ENCODE data around the gene SYT7. TPM values are rescaled to one million over a fixed set of nuclear protein-coding genes. Genes with fewer than 3 reads are reported as not detected.

Gene SYT7
- total and polyA plus RNA-seq, 2 of the 8 experiments (the other 6 are each of a cell fraction or from before 2014, with no cell fraction given), result 9.6 to 10.5 TPM

- Histone ChIP-seq H3K23ac (ENCODE audit: insufficient read length) (no peak overlapping the region), H2BK12ac (ENCODE audit: low read depth, low read length) (peak overlapping the region; percentile 68; the same call in 1 of the 2 replicates), H3K4me1 (replicated peaks in 1 of 4; ENCODE audit: control insufficient read depth in 3 of 4, insufficient read depth in 4 of 4, low read length in 3 of 4) (peaks cover 0 to 19% (median 10%) of the 10 kb centered on the region in 4 experiments; a peak in 5 of 7 replicates), H2BK5ac (ENCODE audit: low read depth, low read length) (peak overlapping the region; percentile 52; the same call in 1 of the 2 replicates), H3K79me1 (ENCODE audit: low read depth, low read length) (no peaks in the 10 kb centered on the region), H3K4me3 (ENCODE audit: extremely low read depth in 1 of 4, insufficient read depth in 2 of 4, low read depth in 3 of 4, low read length in 4 of 4) (no peak overlapping the region), H3K23me2 (ENCODE audit: low read depth, low read length) (no peaks in the 10 kb centered on the region), H4K5ac (ENCODE audit: insufficient read length, low read depth, low read length) (no peak overlapping the region), H3K79me2 (ENCODE audit: control insufficient read depth in 1 of 2, insufficient read depth in 2 of 2, low read length in 2 of 2) (no peaks in the 10 kb centered on the region), H3K9me3 (ENCODE audit: insufficient read depth in 2 of 2, low read depth in 1 of 2, low read length in 1 of 2) (no peaks in the 10 kb centered on the region), H3K56ac (replicated peaks; ENCODE audit: insufficient read length, low read depth, low read length) (no peak overlapping the region), H4K20me1 (replicated peaks in 1 of 2; ENCODE audit: control insufficient read depth in 1 of 2, insufficient read depth in 2 of 2, low read length in 2 of 2) (no peaks in the 10 kb centered on the region), H3K4ac (replicated peaks; ENCODE audit: insufficient read length, low read depth, low read length) (no peak overlapping the region), H3K36me3 (ENCODE audit: control insufficient read depth in 2 of 4, insufficient read depth in 4 of 4, low read length in 3 of 4) (no peaks in the 10 kb centered on the region), H3K14ac (ENCODE audit: insufficient read length) (no peak overlapping the region), H2AK5ac (ENCODE audit: low read depth, low read length) (no peak overlapping the region), H3K27me3 (replicated peaks in 1 of 4; ENCODE audit: control insufficient read depth in 3 of 4, extremely low read depth in 1 of 4, insufficient read depth in 3 of 4, low read length in 3 of 4) (no peaks in the 10 kb centered on the region), H3K9ac (replicated peaks in 1 of 4; ENCODE audit: extremely low read depth in 1 of 4, low read depth in 3 of 4, low read length in 3 of 4) (no peak overlapping the region; a peak in 1 of 7 replicates), H2AFZ (ENCODE audit: low read length) (no peak overlapping the region), H4K91ac (replicated peaks; ENCODE audit: insufficient read length, low read length) (peak overlapping the region; percentile 36), H2BK15ac (ENCODE audit: low read length) (0 out of 2 replicates have a peak overlapping the region, but pooled peaks have one; percentile 12), H2BK120ac (replicated peaks; ENCODE audit: low read depth, low read length) (no peak overlapping the region), H3K18ac (ENCODE audit: extremely low read depth, low read length) (no peak overlapping the region; the same call in none of the 2 replicates), H3K27ac (ENCODE audit: low read depth, low read length) (no peak overlapping the region), H4K8ac (ENCODE audit: extremely low read depth, insufficient read depth, low read length) (no peak overlapping the region), H3K4me2 (ENCODE audit: insufficient read depth in 1 of 2, low read depth in 2 of 2, low read length in 2 of 2) (no peak overlapping the region), H2BK20ac (ENCODE audit: low read length) (no peak overlapping the region)
- DNase-seq (ENCODE audit: low read depth in 1 of 2, low spot score in 2 of 2) (no peak), FAIRE-seq (no peak)
- CTCF ChIA-PET (ENCODE audit: partially characterized antibody), result interaction anchor here (0.7 to 57.8 kb wide), 37 partner anchors 9 to 185 kb away, joined by 3 to 2106 read pairs (median 5); partner anchors contain the start of gene LRRC10B
- POLR2A ChIA-PET (ENCODE audit: partially characterized antibody), result interaction anchor here (1.0 to 2.3 kb wide), 3 partner anchors 28 to 35 kb away, joined by 7 to 12 read pairs (median 8); partner anchors contain the start of gene LRRC10B
- no peak for TF ChIP-seq BRCA1 (IDR thresholded peaks at IDR 0.05; ENCODE audit: low read depth, low read length)
- WGBS, 2 experiments (ENCODE audit: extremely low coverage in 1 of 2, insufficient coverage in 1 of 2, insufficient read length in 1 of 2, insufficient replicate concordance in 2 of 2, low coverage in 1 of 2, low lambda C conversion rate in 2 of 2, missing lambda C conversion rate in 1 of 2), result 81% methylated on average over 10 of the region's 10 CpGs; no CpG with 5 or more reads in 1 of the 2 experiments
Observed at GRCh38 chr11:61481806-61482205, 99.1 kb downstream of the SYT7 start.

Data from H1 (cell line).